HepG2 (cell line): ENCODE results near the gene ATG2B. TPM values are rescaled to one million over a fixed set of nuclear protein-coding genes. Genes with fewer than 3 reads are reported as not detected.

Source experiments
- ATAC-seq: fragments of 200-7000 bp; cut with Tn5 transposase; 3 replicates; pipeline ENCODE4 v1.9.1; 2020; ENCODE audit warnings: mild to moderate bottlenecking, moderate library complexity
- BruUV-seq: library from RNA; stranded (reverse); fragments of 400-500 nt; replicated peaks from 2 replicates; lab custom pipeline; 2021; lab: Mats Ljungman, UMichigan
- CTCF ChIA-PET: fragments of 300-600 bp; formaldehyde crosslinking; extraction: SDS; loops from one replicate; lab custom pipeline; 2021; ENCODE audit warnings: low total read pairs, inconsistent platforms, low intra/inter-chr PET ratio; lab: Yijun Ruan, JAX
- POLR2A ChIA-PET: fragments of 350-600 bp; sonication (Branson Sonifier 250); formaldehyde crosslinking; loops from one replicate; lab custom pipeline; 2020; ENCODE audit warnings: antibody characterized with exemption, inconsistent platforms; lab: Yijun Ruan, JAX
- DNase-seq: peaks from one replicate; pipeline ENCODE4 v3.0.0-alpha.2; 2015; ENCODE audit warnings: low spot score
- FAIRE-seq: peaks from 3 replicates; lab custom pipeline; 2011; peaks lifted over from hg19 to GRCh38; lab: Jason Lieb, UNC
- H2AFZ ChIP-seq: one replicate; pipeline ENCODE4 v1.6.1; 2011; ENCODE audit warnings: low read length, inconsistent platforms
- H3K27ac ChIP-seq: fragments of 300-600 bp; 3 replicates; pipeline ENCODE4 v1.8.0; 2011; ENCODE audit warnings: mixed run types, mild to moderate bottlenecking, mixed read lengths, low read length, inconsistent platforms; ENCODE audit not compliant: insufficient read depth; ENCODE audit errors: extremely low read length
- H3K27me3 ChIP-seq, 2 experiments: fragments of 200-600 bp in 1 of 2; 2 replicates in 1 of 2; 3 replicates in 1 of 2; pipeline versions ENCODE4 v1.6.0 to v1.8.0; 2011; ENCODE audit warnings: low read length in 2 of 2, mild to moderate bottlenecking in 2 of 2, moderate library complexity in 2 of 2, inconsistent platforms in 1 of 2; ENCODE audit not compliant: insufficient read depth in 2 of 2, control insufficient read depth in 1 of 2
- H3K36me3 ChIP-seq, 2 experiments: fragments of 200-600 bp in 1 of 2; replicated peaks in 1 of 2; 2 replicates in 1 of 2; 3 replicates in 1 of 2; pipeline versions ENCODE4 v1.5.1 to v1.8.0; 2011; ENCODE audit warnings: low read length in 2 of 2, inconsistent platforms in 1 of 2; ENCODE audit not compliant: insufficient read depth in 2 of 2, control insufficient read depth in 1 of 2
- H3K4me1 ChIP-seq: 2 replicates; pipeline ENCODE4 v1.5.1; 2012; ENCODE audit warnings: low read length, inconsistent platforms; ENCODE audit not compliant: insufficient read depth
- H3K4me2 ChIP-seq: 2 replicates; pipeline ENCODE4 v1.6.0; 2011; ENCODE audit warnings: low read depth, low read length, inconsistent platforms
- H3K4me3 ChIP-seq, 3 experiments: fragments of 200-600 bp in 1 of 3; sonication (generic), shearing (Covaris generic) in 1 of 3; replicated peaks in 1 of 3; 2 replicates each; pipeline ENCODE4 v1.5.1; 2011 to 2016; ENCODE audit warnings: low read length in 3 of 3, inconsistent platforms in 2 of 3, low read depth in 2 of 3, mild to moderate bottlenecking in 2 of 3, control low read depth in 1 of 3, mixed read lengths in 1 of 3; ENCODE audit not compliant: insufficient read depth in 1 of 3
- H3K79me2 ChIP-seq: one replicate; pipeline ENCODE4 v1.6.1; 2011; ENCODE audit warnings: low read length, inconsistent platforms; ENCODE audit not compliant: insufficient read depth
- H3K9ac ChIP-seq: 2 replicates; pipeline ENCODE4 v1.6.0; 2011; ENCODE audit warnings: mild to moderate bottlenecking, low read depth, low read length, inconsistent platforms; ENCODE audit not compliant: insufficient read depth
- H3K9me3 ChIP-seq: 2 replicates; pipeline ENCODE4 v1.5.1; 2012; ENCODE audit warnings: mild to moderate bottlenecking, low read length
- H4K20me1 ChIP-seq: 2 replicates; pipeline ENCODE4 v1.6.0; 2011; ENCODE audit warnings: inconsistent platforms, mild to moderate bottlenecking, low read length, moderate library complexity; ENCODE audit not compliant: insufficient read depth
- CCDC6 ChIP-seq: sonication (generic); formaldehyde crosslinking; IDR thresholded peaks from 2 replicates; pipeline ENCODE4 v1.8.1; 2022; ENCODE audit warnings: mild to moderate bottlenecking, missing genetic modification reagents, moderate library complexity
- ISX ChIP-seq: sonication (generic); formaldehyde crosslinking; conservative IDR thresholded peaks from 2 replicates; pipeline ENCODE4 v1.5.0; 2020; ENCODE audit warnings: missing genetic modification reagents
- SPEN ChIP-seq: sonication (generic); formaldehyde crosslinking; IDR thresholded peaks from 2 replicates; pipeline ENCODE4 v1.5.1; 2020; ENCODE audit warnings: low read depth, mild to moderate bottlenecking, missing genetic modification reagents
- ZNF205 ChIP-seq: IDR thresholded peaks from 2 replicates; pipeline ENCODE4 v1.6.1; 2018; ENCODE audit warnings: missing biosample characterization, missing genetic modification reagents
- ZNF335 ChIP-seq: sonication (generic); formaldehyde crosslinking; IDR thresholded peaks from 2 replicates; pipeline ENCODE4 v1.4.0; 2020; ENCODE audit warnings: missing genetic modification reagents
- WGBS: methylation state at CpG from one replicate; pipeline ENCODE4 v1.1.6; 2017; ENCODE audit warnings: low lambda C conversion rate; 5-methylcytosine and 5-hydroxymethylcytosine counted together
- in situ Hi-C: cut with HindIII; loops from 2 replicates; pipeline ENCODE4 v1.10.0; 2017; ENCODE audit warnings: low pct_unique_long_range_greater_than_20kb; ENCODE audit not compliant: extremely low pct_ligation_motif_present
- intact Hi-C: fragments of 100-400 bp; cut with micrococcal nuclease; formaldehyde crosslinking; loops from one replicate; pipeline ENCODE4 v1.10.0; 2022; ENCODE audit not compliant: unreplicated experiment
- polyA plus RNA-seq, 8 experiments: library from polyadenylated mRNA; depleted of rRNA in 3 of 8; stranded (reverse) in 7 of 8; unstranded in 1 of 8; fragments of >200 nt; fragmentation: Illumina TruSeq in 4 of 8; extraction: Trizol in 4 of 8; gene quantifications; 2 replicates each; pipeline versions ENCODE4 v1.2.1 to v1.2.3, GENCODE V29; 2011 to 2016; ENCODE audit warnings: low read depth in 4 of 8, missing spikeins in 1 of 8, mixed read lengths in 1 of 8; ENCODE audit not compliant: insufficient read depth in 1 of 8
- total RNA-seq, 5 experiments: library from RNA; depleted of rRNA; stranded (reverse); fragments of >200 nt; fragmentation: Illumina TruSeq; extraction: Trizol; gene quantifications; 2 replicates each; pipeline ENCODE4 v1.2.3, GENCODE V29; 2016; ENCODE audit warnings: low read depth in 1 of 5
- TF ChIP-seq, protein P1 (sequence below): sonication (generic); formaldehyde crosslinking; IDR thresholded peaks from 2 replicates; pipeline ENCODE4 v1.8.0; 2022; ENCODE audit warnings: mild to moderate bottlenecking, missing genetic modification reagents, borderline replicate concordance
- TF ChIP-seq, protein P2 (sequence below): sonication (generic); formaldehyde crosslinking; IDR thresholded peaks from 2 replicates; pipeline ENCODE4 v1.4.0; 2020; ENCODE audit warnings: missing genetic modification reagents, borderline replicate concordance
- TF ChIP-seq, protein P3 (sequence below): sonication (generic); formaldehyde crosslinking; conservative IDR thresholded peaks from 2 replicates; pipeline ENCODE4 v1.8.0; 2022; ENCODE audit warnings: mild to moderate bottlenecking, moderate library complexity, missing genetic modification reagents
- TF ChIP-seq, protein P4 (sequence below), 2 experiments: sonication (generic) in 1 of 2; formaldehyde crosslinking in 1 of 2; IDR thresholded peaks; 2 replicates each; pipeline versions ENCODE4 v1.4.0 to v1.6.1; 2016 to 2020; ENCODE audit warnings: borderline replicate concordance in 1 of 2, low read depth in 1 of 2, mild to moderate bottlenecking in 1 of 2, missing genetic modification reagents in 1 of 2
- TF ChIP-seq, protein P5 (sequence below): sonication (generic); formaldehyde crosslinking; IDR thresholded peaks from 2 replicates; pipeline ENCODE4 v1.4.0; 2020; ENCODE audit warnings: missing genetic modification reagents, mild to moderate bottlenecking, borderline replicate concordance

The ATG2B gene
- total and polyA plus RNA-seq, 2 of the 13 experiments (the other 11 are each of a cell fraction or from before 2014, with no cell fraction given) = 7.4 to 7.5 TPM

DNA sequence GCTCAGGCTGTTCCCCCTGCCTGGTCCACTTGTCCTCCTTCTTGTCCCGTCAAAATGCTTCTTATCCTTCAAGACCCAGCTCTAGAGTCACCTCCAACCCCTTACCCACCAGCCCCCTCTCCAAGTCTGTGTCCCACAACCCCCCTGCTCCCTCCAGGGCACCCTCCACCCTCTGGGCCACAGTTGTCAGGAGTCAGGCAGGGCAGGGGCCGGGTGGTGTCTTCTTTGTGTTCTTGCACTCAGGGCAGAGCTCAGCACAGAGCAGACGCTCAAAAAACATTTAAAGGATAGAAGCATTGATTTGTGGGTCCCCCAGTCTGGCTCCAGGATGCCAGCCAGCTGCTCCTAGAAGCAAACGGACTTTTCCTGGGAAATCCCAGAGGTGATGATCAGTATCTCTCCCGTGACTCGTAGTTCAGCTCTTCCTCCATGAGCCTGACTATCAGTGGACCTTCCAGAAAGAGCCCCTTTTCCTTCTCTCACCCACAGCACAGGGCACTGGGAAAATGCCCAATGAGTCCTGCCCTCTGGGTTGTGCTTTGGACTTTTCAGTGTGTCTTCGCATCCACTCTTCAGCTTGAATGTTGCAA, 124.4 kb downstream of the ATG2B start:
- POLR2A ChIA-PET = no interaction called here
- TF ChIP-seq ZNF205 (CRISPR knock-in tag) (no peak), SPEN (CRISPR knock-in tag) (no peak), ZNF335 (CRISPR knock-in tag) (no peak), ISX (no peak), CCDC6 (no peak)
- TF ChIP-seq, protein P1, sequence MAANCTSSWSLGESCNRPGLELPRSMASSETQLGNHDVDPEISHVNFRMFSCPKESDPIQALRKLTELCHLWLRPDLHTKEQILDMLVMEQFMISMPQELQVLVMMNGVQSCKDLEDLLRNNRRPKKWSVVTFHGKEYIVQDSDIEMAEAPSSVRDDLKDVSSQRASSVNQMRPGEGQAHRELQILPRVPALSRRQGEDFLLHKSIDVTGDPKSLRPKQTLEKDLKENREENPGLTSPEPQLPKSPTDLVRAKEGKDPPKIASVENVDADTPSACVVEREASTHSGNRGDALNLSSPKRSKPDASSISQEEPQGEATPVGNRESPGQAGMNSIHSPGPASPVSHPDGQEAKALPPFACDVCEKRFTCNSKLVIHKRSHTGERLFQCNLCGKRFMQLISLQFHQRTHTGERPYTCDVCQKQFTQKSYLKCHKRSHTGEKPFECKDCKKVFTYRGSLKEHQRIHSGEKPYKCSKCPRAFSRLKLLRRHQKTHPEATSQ = no peak
- TF ChIP-seq, protein P2, sequence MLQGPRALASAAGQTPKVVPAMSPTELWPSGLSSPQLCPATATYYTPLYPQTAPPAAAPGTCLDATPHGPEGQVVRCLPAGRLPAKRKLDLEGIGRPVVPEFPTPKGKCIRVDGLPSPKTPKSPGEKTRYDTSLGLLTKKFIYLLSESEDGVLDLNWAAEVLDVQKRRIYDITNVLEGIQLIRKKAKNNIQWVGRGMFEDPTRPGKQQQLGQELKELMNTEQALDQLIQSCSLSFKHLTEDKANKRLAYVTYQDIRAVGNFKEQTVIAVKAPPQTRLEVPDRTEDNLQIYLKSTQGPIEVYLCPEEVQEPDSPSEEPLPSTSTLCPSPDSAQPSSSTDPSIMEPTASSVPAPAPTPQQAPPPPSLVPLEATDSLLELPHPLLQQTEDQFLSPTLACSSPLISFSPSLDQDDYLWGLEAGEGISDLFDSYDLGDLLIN (CRISPR knock-in tag) = no peak
- TF ChIP-seq, protein P3, sequence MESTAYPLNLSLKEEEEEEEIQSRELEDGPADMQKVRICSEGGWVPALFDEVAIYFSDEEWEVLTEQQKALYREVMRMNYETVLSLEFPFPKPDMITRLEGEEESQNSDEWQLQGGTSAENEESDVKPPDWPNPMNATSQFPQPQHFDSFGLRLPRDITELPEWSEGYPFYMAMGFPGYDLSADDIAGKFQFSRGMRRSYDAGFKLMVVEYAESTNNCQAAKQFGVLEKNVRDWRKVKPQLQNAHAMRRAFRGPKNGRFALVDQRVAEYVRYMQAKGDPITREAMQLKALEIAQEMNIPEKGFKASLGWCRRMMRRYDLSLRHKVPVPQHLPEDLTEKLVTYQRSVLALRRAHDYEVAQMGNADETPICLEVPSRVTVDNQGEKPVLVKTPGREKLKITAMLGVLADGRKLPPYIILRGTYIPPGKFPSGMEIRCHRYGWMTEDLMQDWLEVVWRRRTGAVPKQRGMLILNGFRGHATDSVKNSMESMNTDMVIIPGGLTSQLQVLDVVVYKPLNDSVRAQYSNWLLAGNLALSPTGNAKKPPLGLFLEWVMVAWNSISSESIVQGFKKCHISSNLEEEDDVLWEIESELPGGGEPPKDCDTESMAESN (CRISPR knock-in tag) = no peak
- TF ChIP-seq, protein P4, sequence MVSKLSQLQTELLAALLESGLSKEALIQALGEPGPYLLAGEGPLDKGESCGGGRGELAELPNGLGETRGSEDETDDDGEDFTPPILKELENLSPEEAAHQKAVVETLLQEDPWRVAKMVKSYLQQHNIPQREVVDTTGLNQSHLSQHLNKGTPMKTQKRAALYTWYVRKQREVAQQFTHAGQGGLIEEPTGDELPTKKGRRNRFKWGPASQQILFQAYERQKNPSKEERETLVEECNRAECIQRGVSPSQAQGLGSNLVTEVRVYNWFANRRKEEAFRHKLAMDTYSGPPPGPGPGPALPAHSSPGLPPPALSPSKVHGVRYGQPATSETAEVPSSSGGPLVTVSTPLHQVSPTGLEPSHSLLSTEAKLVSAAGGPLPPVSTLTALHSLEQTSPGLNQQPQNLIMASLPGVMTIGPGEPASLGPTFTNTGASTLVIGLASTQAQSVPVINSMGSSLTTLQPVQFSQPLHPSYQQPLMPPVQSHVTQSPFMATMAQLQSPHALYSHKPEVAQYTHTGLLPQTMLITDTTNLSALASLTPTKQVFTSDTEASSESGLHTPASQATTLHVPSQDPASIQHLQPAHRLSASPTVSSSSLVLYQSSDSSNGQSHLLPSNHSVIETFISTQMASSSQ (IDR thresholded peaks at IDR 0.05; ENCODE audit: low read depth) = no peak
- TF ChIP-seq, protein P4 (CRISPR knock-in tag; IDR thresholded peaks at IDR 0.05; ENCODE audit: borderline replicate concordance) = no peak
- TF ChIP-seq, protein P5, sequence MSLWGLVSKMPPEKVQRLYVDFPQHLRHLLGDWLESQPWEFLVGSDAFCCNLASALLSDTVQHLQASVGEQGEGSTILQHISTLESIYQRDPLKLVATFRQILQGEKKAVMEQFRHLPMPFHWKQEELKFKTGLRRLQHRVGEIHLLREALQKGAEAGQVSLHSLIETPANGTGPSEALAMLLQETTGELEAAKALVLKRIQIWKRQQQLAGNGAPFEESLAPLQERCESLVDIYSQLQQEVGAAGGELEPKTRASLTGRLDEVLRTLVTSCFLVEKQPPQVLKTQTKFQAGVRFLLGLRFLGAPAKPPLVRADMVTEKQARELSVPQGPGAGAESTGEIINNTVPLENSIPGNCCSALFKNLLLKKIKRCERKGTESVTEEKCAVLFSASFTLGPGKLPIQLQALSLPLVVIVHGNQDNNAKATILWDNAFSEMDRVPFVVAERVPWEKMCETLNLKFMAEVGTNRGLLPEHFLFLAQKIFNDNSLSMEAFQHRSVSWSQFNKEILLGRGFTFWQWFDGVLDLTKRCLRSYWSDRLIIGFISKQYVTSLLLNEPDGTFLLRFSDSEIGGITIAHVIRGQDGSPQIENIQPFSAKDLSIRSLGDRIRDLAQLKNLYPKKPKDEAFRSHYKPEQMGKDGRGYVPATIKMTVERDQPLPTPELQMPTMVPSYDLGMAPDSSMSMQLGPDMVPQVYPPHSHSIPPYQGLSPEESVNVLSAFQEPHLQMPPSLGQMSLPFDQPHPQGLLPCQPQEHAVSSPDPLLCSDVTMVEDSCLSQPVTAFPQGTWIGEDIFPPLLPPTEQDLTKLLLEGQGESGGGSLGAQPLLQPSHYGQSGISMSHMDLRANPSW (CRISPR knock-in tag) = no peak

More for the DNA sequence above, 124.4 kb downstream of the ATG2B start:
- intact Hi-C loops (no loop called here), in situ Hi-C loops (no loop called here)
- Histone ChIP-seq H3K79me2 (no peaks in the 10 kb centered on the region), H2AFZ (no peak overlapping the region), H3K4me3 (no peak overlapping the region), H3K27me3 (no peaks in the 10 kb centered on the region), H3K4me2 (no peak overlapping the region), H3K4me1 (no peaks in the 10 kb centered on the region), H4K20me1 (no peaks in the 10 kb centered on the region), H3K36me3 (no peaks in the 10 kb centered on the region), H3K27ac (no peak overlapping the region), H3K9ac (no peak overlapping the region), H3K9me3 (no peaks in the 10 kb centered on the region)
- FAIRE-seq = no peak
- no peak for ATAC-seq
- no TSS peak for BruUV-seq
- 24% methylated on average over 7 of the region's 7 CpGs for whole genome bisulfite sequencing
- CTCF ChIA-PET = no interaction called here
- no peak for DNase-seq
